Nephron progenitor cell (in vitro differentiated cells): ENCODE measurements around the gene NEK5.

Experiments
- DNase-seq: peaks from one replicate; pipeline ENCODE4 v3.0.0; 2021
- H3K27ac Mint-ChIP-seq: 2 replicates; pipeline ENCODE4 v1.8.0; 2021; ENCODE audit warnings: mild to moderate bottlenecking, moderate library complexity, mixed read lengths
- H3K27me3 Mint-ChIP-seq: 2 replicates; pipeline ENCODE4 v1.8.0; 2021; ENCODE audit warnings: mild to moderate bottlenecking, low read depth, mixed read lengths; ENCODE audit not compliant: poor library complexity
- H3K36me3 Mint-ChIP-seq: 2 replicates; pipeline ENCODE4 v1.8.0; 2021; ENCODE audit warnings: low read depth, mixed read lengths
- H3K4me1 Mint-ChIP-seq: 2 replicates; pipeline ENCODE4 v1.8.0; 2021; ENCODE audit warnings: mixed read lengths
- H3K4me3 Mint-ChIP-seq: 2 replicates; pipeline ENCODE4 v1.8.0; 2021; ENCODE audit warnings: mild to moderate bottlenecking, moderate library complexity, mixed read lengths
- H3K9me3 Mint-ChIP-seq: 2 replicates; pipeline ENCODE4 v1.8.0; 2021; ENCODE audit warnings: mild to moderate bottlenecking, moderate library complexity, mixed read lengths
- CTCF ChIP-seq: fragments of 200-600 bp; sonication (generic); IDR thresholded peaks from 2 replicates; pipeline ENCODE4 v1.5.0; 2021; ENCODE audit warnings: antibody characterized with exemption

The NEK5 gene

GRCh38 chr13:52029569-52029968 lies 99.3 kb downstream of the NEK5 start:
- no peaks in the 10 kb centered on the region for H3K27me3 Mint-ChIP-seq
- DNase-seq: no peak
- H3K27ac Mint-ChIP-seq: no peak overlapping the region
- H3K36me3 Mint-ChIP-seq: peaks cover 85% of the 10 kb centered on the region
- no peak overlapping the region for H3K4me3 Mint-ChIP-seq
- peaks cover 65% of the 10 kb centered on the region for H3K9me3 Mint-ChIP-seq
- no peak for TF ChIP-seq CTCF
- H3K4me1 Mint-ChIP-seq: no peaks in the 10 kb centered on the region

GRCh38 chr13:52027832-52028231 lies 101.0 kb downstream of the NEK5 start:
- no peak for DNase-seq
- Mint-ChIP-seq H3K4me1 (no peaks in the 10 kb centered on the region), H3K36me3 (peaks cover 96% of the 10 kb centered on the region), H3K27me3 (no peaks in the 10 kb centered on the region), H3K4me3 (no peak overlapping the region), H3K9me3 (peaks cover 65% of the 10 kb centered on the region), H3K27ac (no peak overlapping the region)
- TF ChIP-seq CTCF: no peak

- no peak for DNase-seq
- H3K27me3 Mint-ChIP-seq: no peaks in the 10 kb centered on the region
- TF ChIP-seq CTCF: no peak
- H3K36me3 Mint-ChIP-seq: peaks cover 98% of the 10 kb centered on the region
- H3K4me3 Mint-ChIP-seq: no peak overlapping the region
- no peaks in the 10 kb centered on the region for H3K4me1 Mint-ChIP-seq
- peaks cover 62% of the 10 kb centered on the region for H3K9me3 Mint-ChIP-seq
- no peak overlapping the region for H3K27ac Mint-ChIP-seq
Observed at GRCh38 chr13:52026246-52026626, 102.6 kb downstream of the NEK5 start.

GRCh38 chr13:52025475-52026245 lies 103.2 kb downstream of the NEK5 start:
- Mint-ChIP-seq H3K27ac (no peak overlapping the region), H3K9me3 (peaks cover 59% of the 10 kb centered on the region), H3K4me1 (no peaks in the 10 kb centered on the region), H3K4me3 (no peak overlapping the region), H3K27me3 (no peaks in the 10 kb centered on the region), H3K36me3 (peaks cover 98% of the 10 kb centered on the region)
- no peak for DNase-seq
- no peak for TF ChIP-seq CTCF

- no peak within 1 kb of the TSS for H3K4me3 Mint-ChIP-seq
- H3K9me3 Mint-ChIP-seq: peaks cover 47% of the 10 kb centered on the region
- H3K4me1 Mint-ChIP-seq: no peaks in the 10 kb centered on the region
Observed at GRCh38 chr13:52024481-52024880, 104.4 kb downstream of the NEK5 start, which contains the start of gene UTP14C. Gene UTP14C, plus strand, starts transcription at chr13:52024691. Its CDS starts 4,114 bp downstream, at chr13:52028805.

More at GRCh38 chr13:52024481-52024880, 104.4 kb downstream of the NEK5 start, which contains the start of gene UTP14C:
- no peak for DNase-seq
- Mint-ChIP-seq H3K27me3 (no peaks in the 10 kb centered on the region), H3K27ac (no peak within 1 kb of the TSS), H3K36me3 (peaks cover 98% of the 10 kb centered on the region)
- no peak for TF ChIP-seq CTCF
